Transverse colon (tissue), 3 donors: ENCODE data around the gene GRIPAP1.

ENCODE experiments used
- CTCF ChIP-seq, 5 experiments: fragments of 200-600 bp in 3 of 5; fragments of 450-650 bp in 2 of 5; sonication (generic) in 3 of 5; IDR thresholded peaks; 1 replicate in 2 of 5; 2 replicates in 3 of 5; pipeline ENCODE4 v1.5.1; 2016 to 2017; ENCODE audit warnings: antibody characterized with exemption in 5 of 5, inconsistent platforms in 3 of 5, mild to moderate bottlenecking in 2 of 5, moderate library complexity in 1 of 5
- POLR2A ChIP-seq: fragments of 450-650 bp; IDR thresholded peaks from one replicate; pipeline ENCODE4 v1.6.1; 2016; ENCODE audit warnings: antibody characterized with exemption, mild to moderate bottlenecking, moderate library complexity

- TF ChIP-seq CTCF (IDR thresholded peaks at IDR 0.05) (no peak), POLR2A (no peak)
Measured at GRCh38 chrX:49001521-49002090, 458 bp downstream of the GRIPAP1 start.
